Frontal cortex (tissue), 4 donors: ENCODE measurements around the gene CKMT1A. TPM values are rescaled to one million over a fixed set of nuclear protein-coding genes. Genes with fewer than 3 reads are reported as not detected.
"Not testable (repeated sequence)": the region's sequence is repeated elsewhere in the genome, so short reads cannot be mapped to it uniquely, and the experiment has no call there.

Experiments
- DNase-seq, 2 donors: peaks; one replicate each; pipeline ENCODE4 v3.0.0; 2012; ENCODE audit warnings: low spot score in 2 of 2
- FAIRE-seq: peaks from 2 replicates; lab custom pipeline; 2012; peaks lifted over from hg19 to GRCh38; lab: Jason Lieb, UNC
- small RNA-seq: library from RNA; depleted of rRNA; stranded (forward); fragments of <200 nt; gene quantifications from one replicate; pipeline ENCODE3, GENCODE V24; 2014
- total RNA-seq: library from RNA; depleted of rRNA; stranded (reverse); fragments of >200 nt; gene quantifications from one replicate; pipeline ENCODE4 v1.2.3, GENCODE V29; 2014
- donor health status: control.
- donor health status: control.
- donor health status: control.

The CKMT1A gene
- total RNA-seq, 1 donor from 2014 or later, result 6.5 TPM

DNA sequence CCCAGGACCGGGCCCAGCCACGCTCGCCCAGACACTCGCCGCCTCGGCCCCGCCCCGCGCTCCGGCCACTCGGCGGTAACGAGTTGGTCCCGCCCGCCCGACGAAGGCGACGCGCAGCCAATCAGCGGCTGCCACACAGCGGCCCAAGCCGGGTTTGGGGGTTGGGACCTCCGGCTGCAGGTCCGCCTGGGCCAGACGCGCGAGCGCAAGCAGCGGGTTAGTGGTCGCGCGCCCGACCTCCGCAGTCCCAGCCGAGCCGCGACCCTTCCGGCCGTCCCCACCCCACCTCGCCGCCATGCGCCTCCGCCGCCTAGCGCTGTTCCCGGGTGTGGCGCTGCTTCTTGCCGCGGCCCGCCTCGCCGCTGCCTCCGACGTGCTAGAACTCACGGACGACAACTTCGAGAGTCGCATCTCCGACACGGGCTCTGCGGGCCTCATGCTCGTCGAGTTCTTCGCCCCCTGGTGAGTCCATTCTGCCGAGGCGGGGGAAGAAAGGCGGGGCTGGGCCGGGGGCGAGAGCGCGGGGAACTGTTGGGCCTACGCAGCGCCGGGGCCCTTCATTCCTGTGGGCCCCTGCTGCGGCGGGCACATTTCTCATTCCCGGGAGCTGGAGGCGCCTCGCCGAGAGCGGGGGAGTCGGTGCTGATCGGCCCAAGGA lies 52.7 kb downstream of the CKMT1A start, which contains the start of gene PDIA3:
TSS of gene PDIA3 (plus strand) at position 194 of the 658 bp plus-strand sequence. CDS start at position 296, 102 bp downstream.
- not testable (repeated sequence) for FAIRE-seq
- peak; percentile 95 to 96 for DNase-seq

DNA sequence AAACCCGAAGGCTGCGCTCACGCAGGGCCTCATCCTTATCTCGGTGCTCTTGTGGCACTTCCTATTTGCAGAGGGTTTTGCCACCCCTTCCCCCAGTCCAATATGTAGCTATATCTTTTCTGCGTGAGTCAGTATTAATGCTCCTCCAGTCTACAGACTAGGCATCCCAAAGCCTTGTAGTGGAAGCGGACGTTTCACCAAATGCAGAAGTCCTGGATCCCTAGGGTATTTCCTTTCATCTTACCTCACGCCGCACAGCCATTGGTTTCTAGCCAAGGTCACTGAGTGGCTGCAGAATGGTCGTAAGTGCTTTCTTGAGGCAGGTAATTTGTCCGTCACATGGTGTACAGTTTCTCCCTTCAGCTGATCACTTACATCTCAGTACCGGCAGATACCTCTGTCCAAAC lies 53.2 kb downstream of the CKMT1A start:
- FAIRE-seq, DNase-seq: not testable (repeated sequence)

DNA sequence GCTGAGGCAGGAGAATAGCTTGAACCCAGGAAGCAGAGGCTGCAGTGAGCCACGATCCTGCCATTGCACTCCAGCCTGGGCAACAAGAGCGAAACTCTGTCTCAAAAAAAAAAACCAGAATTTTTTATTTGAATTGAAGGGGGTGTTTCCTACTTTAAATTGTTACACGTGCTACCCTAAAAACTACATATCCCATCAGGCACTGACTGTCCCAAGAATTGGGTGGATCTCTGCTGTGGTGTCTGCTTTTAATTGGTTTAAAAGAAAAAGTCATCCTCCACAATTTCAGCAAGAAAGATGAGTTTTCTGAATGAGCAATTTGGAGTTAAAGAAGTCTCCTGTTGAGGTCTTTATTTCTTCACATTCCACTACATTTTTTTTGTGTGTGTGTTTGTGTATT lies 54.7 kb downstream of the CKMT1A start:
- no peak for FAIRE-seq
- no peak for DNase-seq

Small RNA genes within 50 kb of the gene (small RNA-seq; reads per million reads assigned to genes)
- not detected for gene PDIA3P2
- not detected for gene RNU6-353P
- gene RNU6-354P, result not detected

Other genes starting within 250 kb of the CKMT1A start
- gene TP53BP1, start 200.7 kb upstream of the CKMT1A start, total RNA-seq, result 157 TPM
- gene MAP1A, start 176.3 kb upstream of the CKMT1A start, total RNA-seq, result 24.5 TPM
- 21.6 TPM for gene PPIP5K1, start 103.7 kb upstream of the CKMT1A start, total RNA-seq
- 7.7 TPM for gene CKMT1B, start 99.8 kb upstream of the CKMT1A start, total RNA-seq
- gene STRC, start 75.1 kb upstream of the CKMT1A start, total RNA-seq, result under 0.01 TPM
- gene CATSPER2, start 45.0 kb upstream of the CKMT1A start, total RNA-seq, result 5.3 TPM
- gene PDIA3, start 52.6 kb downstream of the CKMT1A start, total RNA-seq, result 34.2 TPM
- gene ELL3, start 83.1 kb downstream of the CKMT1A start, total RNA-seq, result 1.2 TPM
- gene SERF2, start 98.5 kb downstream of the CKMT1A start, total RNA-seq, result 53.0 TPM
- 0.41 TPM for gene SERINC4, start 106.4 kb downstream of the CKMT1A start, total RNA-seq
- 5.7 TPM for gene HYPK, start 106.7 kb downstream of the CKMT1A start, total RNA-seq
- 27.3 TPM for gene MFAP1, start 130.8 kb downstream of the CKMT1A start, total RNA-seq
- 16.7 TPM for gene WDR76, start 133.1 kb downstream of the CKMT1A start, total RNA-seq